Endothelial cell of umbilical vein (primary cell): ENCODE measurements around the gene NMRAL1. TPM values are rescaled to one million over a fixed set of nuclear protein-coding genes. Genes with fewer than 3 reads are reported as not detected.

Source experiments
- BruUV-seq: library from RNA; stranded (reverse); fragments of 400-500 nt; replicated peaks from 2 replicates; lab custom pipeline; 2021; lab: Mats Ljungman, UMichigan
- CTCF ChIA-PET: fragments of 300-600, 350-600 bp; sonication (Branson Sonifier 250); formaldehyde crosslinking; loops from one replicate; lab custom pipeline; 2021; ENCODE audit warnings: antibody characterized with exemption, inconsistent platforms; lab: Charles Lee
- POLR2A ChIA-PET: fragments of 300-600, 350-600 bp; sonication (Branson Sonifier 250); formaldehyde crosslinking; loops from one replicate; lab custom pipeline; 2021; ENCODE audit warnings: antibody characterized with exemption, inconsistent platforms; lab: Charles Lee
- DNase-seq: peaks from one replicate; pipeline ENCODE4 v3.0.0-alpha.2; 2011; ENCODE audit warnings: low read depth, low spot score
- FAIRE-seq: peaks from 2 replicates; lab custom pipeline; 2011; peaks lifted over from hg19 to GRCh38; lab: Jason Lieb, UNC
- H2AFZ ChIP-seq: 2 replicates; pipeline ENCODE4 v1.6.0; 2012; ENCODE audit warnings: low read depth, low read length, control low read depth, inconsistent platforms
- H3K27ac ChIP-seq: 2 replicates; pipeline ENCODE4 v1.5.1; 2011; ENCODE audit warnings: low read depth, mild to moderate bottlenecking, control low read depth, low read length, moderate library complexity; ENCODE audit not compliant: insufficient read depth
- H3K27me3 ChIP-seq, 2 experiments: 2 replicates each; pipeline versions ENCODE4 v1.6.0 to v1.6.1; 2011; ENCODE audit warnings: low read length in 2 of 2, mixed read lengths in 1 of 2; ENCODE audit not compliant: control insufficient read depth in 2 of 2, insufficient read depth in 2 of 2
- H3K36me3 ChIP-seq, 2 experiments: 2 replicates in 1 of 2; 3 replicates in 1 of 2; pipeline ENCODE4 v1.5.1; 2011; ENCODE audit warnings: low read length in 2 of 2, mild to moderate bottlenecking in 1 of 2, moderate library complexity in 1 of 2; ENCODE audit not compliant: control insufficient read depth in 2 of 2, insufficient read depth in 2 of 2; ENCODE audit errors: extremely low read depth in 1 of 2
- H3K4me1 ChIP-seq: 3 replicates; pipeline ENCODE4 v1.5.1; 2011; ENCODE audit warnings: mild to moderate bottlenecking, low read length; ENCODE audit not compliant: control insufficient read depth, insufficient read depth; ENCODE audit errors: extremely low read depth
- H3K4me2 ChIP-seq: 2 replicates; pipeline ENCODE4 v1.6.1; 2011; ENCODE audit warnings: low read length, control low read depth, mixed read lengths; ENCODE audit not compliant: insufficient read depth
- H3K4me3 ChIP-seq, 3 experiments: fragments of 200-600 bp in 1 of 3; sonication (generic), shearing (Covaris generic) in 1 of 3; replicated peaks in 1 of 3; 2 replicates each; pipeline ENCODE4 v1.5.1; 2011 to 2016; ENCODE audit warnings: control low read depth in 3 of 3, low read length in 3 of 3, mild to moderate bottlenecking in 2 of 3, inconsistent platforms in 1 of 3, low read depth in 1 of 3, moderate library complexity in 1 of 3; ENCODE audit not compliant: insufficient read depth in 1 of 3
- H3K79me2 ChIP-seq: 2 replicates; pipeline ENCODE4 v1.6.0; 2012; ENCODE audit warnings: low read length, inconsistent platforms; ENCODE audit not compliant: control insufficient read depth, insufficient read depth
- H3K9ac ChIP-seq: replicated peaks from 2 replicates; pipeline ENCODE3; 2011; ENCODE audit warnings: low read length, control low read depth; ENCODE audit not compliant: insufficient read depth; ENCODE audit errors: extremely low read depth
- H3K9me1 ChIP-seq: replicated peaks from 3 replicates; pipeline ENCODE4 v1.6.0; 2011; ENCODE audit warnings: mild to moderate bottlenecking, low read length; ENCODE audit not compliant: control insufficient read depth, insufficient read depth; ENCODE audit errors: extremely low read depth
- H3K9me3 ChIP-seq: replicated peaks from 2 replicates; pipeline ENCODE4 v1.5.1; 2012; ENCODE audit warnings: low read length, inconsistent platforms; ENCODE audit not compliant: control insufficient read depth, insufficient read depth
- H4K20me1 ChIP-seq: replicated peaks from 2 replicates; pipeline ENCODE3; 2011; ENCODE audit warnings: mild to moderate bottlenecking, low read length; ENCODE audit not compliant: control insufficient read depth, insufficient read depth; ENCODE audit errors: extremely low read depth
- EZH2 ChIP-seq: IDR thresholded peaks from 2 replicates; pipeline ENCODE4 v1.6.1; 2012; ENCODE audit warnings: borderline replicate concordance, low read depth, mild to moderate bottlenecking, moderate library complexity, low read length, inconsistent platforms; ENCODE audit not compliant: severe bottlenecking
- FOS ChIP-seq: IDR thresholded peaks from 2 replicates; pipeline ENCODE4 v1.6.1; 2011; ENCODE audit warnings: mild to moderate bottlenecking, low read length, moderate library complexity, borderline replicate concordance; ENCODE audit not compliant: insufficient read depth
- GATA2 ChIP-seq: IDR thresholded peaks from 2 replicates; pipeline ENCODE4 v1.7.0; 2011; ENCODE audit warnings: low read depth, mild to moderate bottlenecking, moderate library complexity, mixed read lengths, low read length; ENCODE audit not compliant: insufficient read length, insufficient read depth
- JUN ChIP-seq: IDR thresholded peaks from 2 replicates; pipeline ENCODE4 v1.6.1; 2011; ENCODE audit warnings: borderline replicate concordance, low read depth; ENCODE audit not compliant: insufficient read length, insufficient read depth
- MYC ChIP-seq: IDR thresholded peaks from one replicate; pipeline ENCODE4 v1.6.1; 2011; ENCODE audit warnings: mild to moderate bottlenecking, low read depth, low read length
- POLR2A ChIP-seq: IDR thresholded peaks from 2 replicates; pipeline ENCODE4 v1.6.1; 2012; ENCODE audit warnings: low read depth, mild to moderate bottlenecking, control low read depth, low read length
- POLR2AphosphoS5 ChIP-seq: IDR thresholded peaks from 2 replicates; pipeline ENCODE4 v1.6.1; 2012; ENCODE audit warnings: low read depth, mild to moderate bottlenecking, control low read depth, low read length, moderate library complexity; ENCODE audit not compliant: insufficient read depth
- dilution Hi-C: fragments of 300-500 bp; cut with MboI; formaldehyde crosslinking; loops from one replicate; pipeline ENCODE4 v1.15.0; 2019; ENCODE audit warnings: low sequenced_read_pairs; ENCODE audit not compliant: extremely low pct_ligation_motif_present
- intact Hi-C: fragments of 100-400 bp; cut with micrococcal nuclease; formaldehyde crosslinking; loops from one replicate; pipeline ENCODE4 v1.10.0; 2022
- polyA plus RNA-seq, 4 experiments: library from polyadenylated mRNA; depleted of rRNA in 3 of 4; stranded (reverse) in 3 of 4; unstranded in 1 of 4; fragments of >200 nt; gene quantifications; 2 replicates each; pipeline versions ENCODE4 v1.2.1 to v1.2.3, GENCODE V29; 2011 to 2012; ENCODE audit warnings: missing spikeins in 1 of 4
- total RNA-seq: library from RNA; stranded (reverse); gene quantifications from 2 replicates; pipeline ENCODE4 v1.2.3, GENCODE V29; 2021
- TF ChIP-seq, protein P1 (sequence below), 2 donors: IDR thresholded peaks; 1 replicate in 1 of 2; 2 replicates in 1 of 2; pipeline ENCODE4 v1.5.1; 2011; ENCODE audit warnings: low read length in 2 of 2, mild to moderate bottlenecking in 2 of 2, moderate library complexity in 2 of 2, control low read depth in 1 of 2, inconsistent platforms in 1 of 2, low read depth in 1 of 2; ENCODE audit not compliant: insufficient read depth in 1 of 2; ENCODE audit errors: extremely low read depth in 1 of 2
- TF ChIP-seq, protein P2 (sequence below): IDR thresholded peaks from 2 replicates; pipeline ENCODE4 v1.6.1; 2011; ENCODE audit not compliant: insufficient read depth, insufficient read length

Gene NMRAL1
- total and polyA plus RNA-seq, 2 donors (not counting 3 experiments of a cell fraction or from before 2014, with no cell fraction given) = 48.0 to 84.4 TPM

DNA sequence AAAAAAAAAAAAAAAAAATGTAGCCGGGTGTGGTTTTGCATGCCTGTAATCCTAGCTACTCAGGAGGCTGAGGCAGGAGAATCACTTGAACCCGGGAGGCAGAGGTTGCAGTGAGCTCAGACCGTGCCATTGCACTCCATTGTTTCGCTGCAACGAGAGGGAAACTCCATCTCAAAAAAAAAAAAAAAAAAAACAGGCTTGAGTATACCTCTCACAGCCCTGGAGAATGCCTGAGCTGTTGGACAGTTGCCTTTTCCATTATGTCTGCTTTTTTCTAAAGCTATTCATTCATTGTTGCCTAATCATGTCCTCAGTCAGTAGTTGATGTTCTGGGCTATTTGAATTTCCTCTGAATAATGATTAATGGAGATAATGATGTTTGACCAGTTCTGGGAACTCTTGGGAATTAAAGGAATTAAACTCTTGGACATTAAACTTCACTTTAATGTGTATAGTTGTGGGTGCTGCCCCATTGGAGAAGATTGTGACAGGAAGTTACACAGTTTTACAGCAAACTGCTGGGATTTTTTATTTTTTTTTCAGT lies 13.6 kb upstream of the NMRAL1 start:
- TF ChIP-seq POLR2AphosphoS5 (no peak), MYC (no peak), EZH2 (no peak), POLR2A (no peak), FOS (no peak), GATA2 (no peak), JUN (no peak)
- TF ChIP-seq, protein P1, sequence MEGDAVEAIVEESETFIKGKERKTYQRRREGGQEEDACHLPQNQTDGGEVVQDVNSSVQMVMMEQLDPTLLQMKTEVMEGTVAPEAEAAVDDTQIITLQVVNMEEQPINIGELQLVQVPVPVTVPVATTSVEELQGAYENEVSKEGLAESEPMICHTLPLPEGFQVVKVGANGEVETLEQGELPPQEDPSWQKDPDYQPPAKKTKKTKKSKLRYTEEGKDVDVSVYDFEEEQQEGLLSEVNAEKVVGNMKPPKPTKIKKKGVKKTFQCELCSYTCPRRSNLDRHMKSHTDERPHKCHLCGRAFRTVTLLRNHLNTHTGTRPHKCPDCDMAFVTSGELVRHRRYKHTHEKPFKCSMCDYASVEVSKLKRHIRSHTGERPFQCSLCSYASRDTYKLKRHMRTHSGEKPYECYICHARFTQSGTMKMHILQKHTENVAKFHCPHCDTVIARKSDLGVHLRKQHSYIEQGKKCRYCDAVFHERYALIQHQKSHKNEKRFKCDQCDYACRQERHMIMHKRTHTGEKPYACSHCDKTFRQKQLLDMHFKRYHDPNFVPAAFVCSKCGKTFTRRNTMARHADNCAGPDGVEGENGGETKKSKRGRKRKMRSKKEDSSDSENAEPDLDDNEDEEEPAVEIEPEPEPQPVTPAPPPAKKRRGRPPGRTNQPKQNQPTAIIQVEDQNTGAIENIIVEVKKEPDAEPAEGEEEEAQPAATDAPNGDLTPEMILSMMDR (IDR thresholded peaks at IDR 0.05; ENCODE audit: extremely low read depth in 1 of 2, insufficient read depth in 1 of 2, low read depth in 1 of 2, low read length in 2 of 2) = no peak
- TF ChIP-seq, protein P2, sequence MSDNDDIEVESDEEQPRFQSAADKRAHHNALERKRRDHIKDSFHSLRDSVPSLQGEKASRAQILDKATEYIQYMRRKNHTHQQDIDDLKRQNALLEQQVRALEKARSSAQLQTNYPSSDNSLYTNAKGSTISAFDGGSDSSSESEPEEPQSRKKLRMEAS = no peak
- H3K4me1 ChIP-seq = peaks cover 15% of the 10 kb centered on the region
- no peak overlapping the region for H2AFZ ChIP-seq
- POLR2A ChIA-PET = interaction anchor here (0.7 to 1.0 kb wide), 2 partner anchors 8 to 13 kb away, joined by 6 to 8 read pairs; no protein-coding TSS in a partner anchor
- FAIRE-seq (peak; percentile 55), DNase-seq (peak; percentile 76)
- H3K27ac ChIP-seq = peak overlapping the region; percentile 21
- H3K9me1 ChIP-seq = no peaks in the 10 kb centered on the region
- peaks cover 3 to 7% of the 10 kb centered on the region in 2 experiments for H3K36me3 ChIP-seq
- H4K20me1 ChIP-seq = no peaks in the 10 kb centered on the region
- no peak overlapping the region for H3K4me3 ChIP-seq
- H3K27me3 ChIP-seq = no peaks in the 10 kb centered on the region
- no TSS peak for BruUV-seq
- peaks cover 23% of the 10 kb centered on the region for H3K79me2 ChIP-seq
- H3K9me3 ChIP-seq = no peaks in the 10 kb centered on the region
- CTCF ChIA-PET = interaction anchor here (1.2 to 2.7 kb wide), 4 partner anchors 11 to 98 kb away, joined by 4 to 31 read pairs (median 7); partner anchors contain the start of gene HMOX2
- dilution Hi-C loops = no loop called here
- no peak overlapping the region for H3K4me2 ChIP-seq
- H3K9ac ChIP-seq = no peak overlapping the region
- intact Hi-C loops = no loop called here
